H9 (cell line): Measurements from ENCODE around the gene TBX21. TPM values are rescaled to one million over a fixed set of nuclear protein-coding genes. Genes with fewer than 3 reads are reported as not detected.

Experiments
- DNase-seq: peaks from one replicate; pipeline ENCODE4 v3.0.0-alpha.2; 2017
- H2AFZ ChIP-seq: one replicate; pipeline ENCODE4 v1.6.1; 2013; ENCODE audit warnings: mild to moderate bottlenecking, low read length, control low read depth, moderate library complexity
- H2AK5ac ChIP-seq: 2 replicates; pipeline ENCODE4 v1.6.1; 2013; ENCODE audit warnings: low read length, control low read depth, mixed read lengths; ENCODE audit not compliant: insufficient read length
- H2BK120ac ChIP-seq: one replicate; pipeline ENCODE4 v1.6.1; 2013; ENCODE audit warnings: low read depth, mild to moderate bottlenecking, low read length, control low read depth, inconsistent platforms; ENCODE audit not compliant: poor library complexity, severe bottlenecking
- H2BK12ac ChIP-seq: 2 replicates; pipeline ENCODE4 v1.6.1; 2013; ENCODE audit warnings: low read length, control low read depth, mixed read lengths, low read depth; ENCODE audit not compliant: insufficient read length
- H2BK15ac ChIP-seq: 2 replicates; pipeline ENCODE4 v1.6.1; 2013; ENCODE audit warnings: low read depth, low read length, control low read depth
- H2BK20ac ChIP-seq: one replicate; pipeline ENCODE4 v1.6.1; 2013; ENCODE audit warnings: low read depth, mild to moderate bottlenecking, low read length, control low read depth, inconsistent platforms; ENCODE audit not compliant: poor library complexity, severe bottlenecking
- H2BK5ac ChIP-seq: 2 replicates; pipeline ENCODE4 v1.6.1; 2013; ENCODE audit warnings: low read length, control low read depth, mixed read lengths; ENCODE audit not compliant: insufficient read length
- H3K14ac ChIP-seq: 2 replicates; pipeline ENCODE4 v1.6.1; 2013; ENCODE audit warnings: low read length, control low read depth; ENCODE audit not compliant: insufficient read depth
- H3K18ac ChIP-seq: 2 replicates; pipeline ENCODE4 v1.6.1; 2013; ENCODE audit warnings: low read depth, mild to moderate bottlenecking, mixed read lengths, low read length, control low read depth; ENCODE audit not compliant: insufficient read length
- H3K23ac ChIP-seq: 2 replicates; pipeline ENCODE4 v1.6.1; 2013; ENCODE audit warnings: low read length, control low read depth, mixed read lengths, low read depth; ENCODE audit not compliant: insufficient read length
- H3K23me2 ChIP-seq: 2 replicates; pipeline ENCODE4 v1.6.1; 2013; ENCODE audit warnings: low read depth, mild to moderate bottlenecking, mixed read lengths, low read length, control low read depth; ENCODE audit not compliant: insufficient read length, poor library complexity, severe bottlenecking
- H3K27ac ChIP-seq: 2 replicates; pipeline ENCODE4 v1.5.1; 2013; ENCODE audit warnings: low read length, control low read depth, mixed read lengths, low read depth; ENCODE audit not compliant: insufficient read length
- H3K27me3 ChIP-seq: 2 replicates; pipeline ENCODE4 v1.6.1; 2013; ENCODE audit warnings: low read length, control low read depth, inconsistent platforms; ENCODE audit not compliant: insufficient read depth
- H3K4ac ChIP-seq: 2 replicates; pipeline ENCODE4 v1.6.1; 2013; ENCODE audit warnings: low read depth, mild to moderate bottlenecking, control low read depth, inconsistent platforms, low read length, moderate library complexity
- H3K4me1 ChIP-seq: 2 replicates; pipeline ENCODE4 v1.6.1; 2013; ENCODE audit warnings: low read length, control low read depth, inconsistent platforms; ENCODE audit not compliant: insufficient read depth
- H3K4me2 ChIP-seq: 2 replicates; pipeline ENCODE4 v1.6.1; 2013; ENCODE audit warnings: low read length, control low read depth, mixed read lengths; ENCODE audit not compliant: insufficient read length, insufficient read depth
- H3K56ac ChIP-seq: 2 replicates; pipeline ENCODE4 v1.6.1; 2013; ENCODE audit warnings: low read depth, mild to moderate bottlenecking, mixed read lengths, low read length, control low read depth; ENCODE audit not compliant: insufficient read length
- H3K79me1 ChIP-seq: 2 replicates; pipeline ENCODE4 v1.6.1; 2013; ENCODE audit warnings: low read depth, mild to moderate bottlenecking, moderate library complexity, low read length, control low read depth, inconsistent platforms; ENCODE audit not compliant: insufficient read depth, poor library complexity, severe bottlenecking
- H3K79me2 ChIP-seq: 2 replicates; pipeline ENCODE4 v1.6.1; 2013; ENCODE audit warnings: low read length, control low read depth, inconsistent platforms; ENCODE audit not compliant: insufficient read depth
- H3K9ac ChIP-seq: 2 replicates; pipeline ENCODE4 v1.6.1; 2013; ENCODE audit warnings: low read length, control low read depth, mixed read lengths; ENCODE audit not compliant: insufficient read length; ENCODE audit errors: extremely low read depth
- H3K9me3 ChIP-seq: one replicate; pipeline ENCODE4 v1.6.1; 2013; ENCODE audit warnings: low read depth, low read length, inconsistent platforms; ENCODE audit not compliant: control insufficient read depth
- H3T11ph ChIP-seq: one replicate; pipeline ENCODE4 v1.6.1; 2013; ENCODE audit warnings: mild to moderate bottlenecking, low read length, control low read depth, inconsistent platforms
- H4K20me1 ChIP-seq: one replicate; pipeline ENCODE4 v1.6.1; 2013; ENCODE audit not compliant: control insufficient read depth, insufficient read length, insufficient read depth
- H4K5ac ChIP-seq: 2 replicates; pipeline ENCODE4 v1.6.1; 2013; ENCODE audit warnings: low read depth, mild to moderate bottlenecking, mixed read lengths, low read length, control low read depth; ENCODE audit not compliant: insufficient read length
- H4K8ac ChIP-seq: replicated peaks from 2 replicates; pipeline ENCODE4 v1.6.1; 2013; ENCODE audit warnings: low read length, control low read depth, mixed read lengths, low read depth; ENCODE audit not compliant: insufficient read length
- H4K91ac ChIP-seq: 2 replicates; pipeline ENCODE4 v1.6.1; 2013; ENCODE audit warnings: low read depth, mild to moderate bottlenecking, moderate library complexity, mixed read lengths, low read length, control low read depth; ENCODE audit not compliant: insufficient read length
- H3K27ac Mint-ChIP-seq, 3 experiments: 2 replicates in 2 of 3; 3 replicates in 1 of 3; pipeline ENCODE4 v1.8.0; 2020 to 2021; ENCODE audit warnings: mixed read lengths in 3 of 3, mild to moderate bottlenecking in 1 of 3, moderate library complexity in 1 of 3
- H3K27me3 Mint-ChIP-seq: 2 replicates; pipeline ENCODE4 v1.8.0; 2021; ENCODE audit warnings: low read depth, mild to moderate bottlenecking, moderate library complexity, mixed read lengths
- H3K36me3 Mint-ChIP-seq, 3 experiments: 2 replicates in 2 of 3; 3 replicates in 1 of 3; pipeline ENCODE4 v1.8.0; 2020 to 2021; ENCODE audit warnings: low read depth in 3 of 3, mixed read lengths in 3 of 3; ENCODE audit not compliant: insufficient read depth in 1 of 3
- H3K4me1 Mint-ChIP-seq, 2 experiments: 2 replicates each; pipeline ENCODE4 v1.8.0; 2020; ENCODE audit warnings: mixed read lengths in 2 of 2
- H3K4me3 Mint-ChIP-seq, 2 experiments: 2 replicates in 1 of 2; 3 replicates in 1 of 2; pipeline ENCODE4 v1.8.0; 2020 to 2021; ENCODE audit warnings: mild to moderate bottlenecking in 2 of 2, mixed read lengths in 2 of 2, moderate library complexity in 1 of 2
- H3K9me3 Mint-ChIP-seq, 2 experiments: 2 replicates in 1 of 2; 3 replicates in 1 of 2; pipeline ENCODE4 v1.8.0; 2020; ENCODE audit warnings: mild to moderate bottlenecking in 2 of 2, mixed read lengths in 2 of 2, moderate library complexity in 1 of 2
- CTCF ChIP-seq: fragments of 200-600 bp; sonication (generic); conservative IDR thresholded peaks from 3 replicates; pipeline ENCODE4 v1.8.0; 2021; ENCODE audit warnings: antibody characterized with exemption, mild to moderate bottlenecking
- WGBS: extraction: QIAGEN DNeasy Blood & Tissue Kit; methylation state at CpG from one replicate; pipeline ENCODE4 v1.1.7; 2013; ENCODE audit warnings: missing lambda C conversion rate, low lambda C conversion rate, mixed read lengths; ENCODE audit not compliant: insufficient read length; ENCODE audit errors: extremely low coverage; 5-methylcytosine and 5-hydroxymethylcytosine counted together
- total RNA-seq: library from RNA; stranded (reverse); gene quantifications from 2 replicates; pipeline ENCODE4 v1.2.1, GENCODE V29; 2021

TBX21 gene
- total RNA-seq, 1 experiment from 2014 or later: not detected

GRCh38 chr17:47725446-47726111 lies 7.5 kb upstream of the TBX21 start:
- H2AK5ac ChIP-seq: no peak overlapping the region
- H3K56ac ChIP-seq: no peak overlapping the region
- no peak overlapping the region for H3K27ac ChIP-seq
- no peaks in the 10 kb centered on the region for H3K27me3 ChIP-seq
- H3K27me3 Mint-ChIP-seq: peaks cover 63% of the 10 kb centered on the region
- no CpG with 5 or more reads among the region's 13 CpGs for WGBS
- H3K27ac Mint-ChIP-seq: no peak overlapping the region
- H3K79me1 ChIP-seq: no peaks in the 10 kb centered on the region
- no peak overlapping the region for H3K23ac ChIP-seq
- peaks cover 10 to 28% of the 10 kb centered on the region in 2 experiments for H3K4me1 Mint-ChIP-seq
- TF ChIP-seq CTCF: peak; percentile 33; the same call in 2 of the 3 replicates
- H3K9me3 ChIP-seq: no peaks in the 10 kb centered on the region
- no peak overlapping the region for H2BK5ac ChIP-seq
- no peak overlapping the region for H3K4me2 ChIP-seq
- H4K8ac ChIP-seq: no peak overlapping the region
- no peaks in the 10 kb centered on the region for H3K9me3 Mint-ChIP-seq
- no peaks in the 10 kb centered on the region for H3K79me2 ChIP-seq
- DNase-seq: no peak
- no peak overlapping the region for H2BK15ac ChIP-seq
- no peak overlapping the region for H3K18ac ChIP-seq
- H3K23me2 ChIP-seq: peaks cover 3% of the 10 kb centered on the region
- H3K36me3 Mint-ChIP-seq: no peaks in the 10 kb centered on the region
- no peak overlapping the region for H3T11ph ChIP-seq
- H2AFZ ChIP-seq: no peak overlapping the region
- H3K4me3 Mint-ChIP-seq: no peak overlapping the region
- H4K20me1 ChIP-seq: no peaks in the 10 kb centered on the region
- H2BK20ac ChIP-seq: no peak overlapping the region
- H4K5ac ChIP-seq: no peak overlapping the region
- H3K14ac ChIP-seq: no peak overlapping the region
- H2BK120ac ChIP-seq: no peak overlapping the region
- no peaks in the 10 kb centered on the region for H3K4me1 ChIP-seq
- H4K91ac ChIP-seq: no peak overlapping the region
- H2BK12ac ChIP-seq: no peak overlapping the region
- H3K9ac ChIP-seq: no peak overlapping the region
- H3K4ac ChIP-seq: no peak overlapping the region
